ENCODE data around the gene MRPL2.

DNA sequence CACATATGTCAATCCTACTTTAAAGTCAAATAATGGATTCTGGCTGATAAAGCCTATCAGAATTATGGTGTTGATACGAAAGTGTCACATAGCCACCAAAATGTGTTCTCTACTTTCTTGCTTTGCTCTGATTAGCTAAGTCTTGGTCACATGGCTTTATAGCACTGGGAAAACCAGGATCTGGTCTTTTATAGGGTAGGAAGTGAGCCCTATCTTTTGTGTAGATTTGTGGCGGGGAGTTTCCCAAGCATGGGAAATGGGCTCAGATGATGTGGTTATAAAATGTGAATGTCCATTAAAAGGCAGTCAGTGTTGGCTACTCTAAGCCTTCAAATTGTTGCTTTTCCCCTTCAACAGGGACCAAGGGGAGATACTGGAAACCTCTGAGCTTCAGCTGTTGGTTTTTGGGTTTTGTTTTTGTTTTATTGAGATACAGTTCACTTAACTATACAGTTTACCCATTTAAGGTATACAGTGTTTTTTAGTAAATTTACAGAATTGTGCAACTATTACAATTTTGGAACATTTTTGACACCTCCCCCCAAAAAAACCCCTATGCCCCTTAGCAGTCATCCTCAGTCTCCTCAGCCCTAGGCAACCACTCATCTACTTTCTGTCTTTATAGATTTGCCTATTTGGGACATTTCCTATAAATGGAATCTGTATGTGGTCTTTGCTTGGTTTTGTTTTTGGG is 25.6 kb downstream of the MRPL2 start:
- TF ChIP-seq GATA2 (IDR thresholded peaks at IDR 0.05; ENCODE audit: low read depth, low read length) (no peak), GATA3 (IDR thresholded peaks at IDR 0.05; ENCODE audit: low read depth, low read length) (no peak)
